Type B pancreatic cell (in vitro differentiated cells): Measurements from ENCODE around the gene B4GALT1. TPM values are rescaled to one million over a fixed set of nuclear protein-coding genes. Genes with fewer than 3 reads are reported as not detected.

ENCODE experiments used
- DNase-seq: peaks from one replicate; pipeline ENCODE4 v3.0.0; 2021; ENCODE audit warnings: mixed read lengths; ENCODE audit not compliant: unreplicated experiment; ENCODE audit errors: extremely low spot score
- H3K27ac Mint-ChIP-seq: 2 replicates; pipeline ENCODE4 v1.8.0; 2021; ENCODE audit warnings: mild to moderate bottlenecking, mixed read lengths
- H3K27me3 Mint-ChIP-seq: 2 replicates; pipeline ENCODE4 v1.8.0; 2021; ENCODE audit warnings: mixed read lengths
- H3K36me3 Mint-ChIP-seq: 2 replicates; pipeline ENCODE4 v1.8.0; 2021; ENCODE audit warnings: mixed read lengths
- H3K4me1 Mint-ChIP-seq: one replicate; pipeline ENCODE4 v1.8.0; 2021; ENCODE audit warnings: mixed read lengths; ENCODE audit not compliant: unreplicated experiment
- H3K4me3 Mint-ChIP-seq: 2 replicates; pipeline ENCODE4 v1.8.0; 2021; ENCODE audit warnings: mild to moderate bottlenecking, mixed read lengths
- H3K9me3 Mint-ChIP-seq: 2 replicates; pipeline ENCODE4 v1.8.0; 2021; ENCODE audit warnings: mixed read lengths
- total RNA-seq: library from RNA; stranded (reverse); gene quantifications from 2 replicates; pipeline ENCODE4 v1.2.1, GENCODE V29; 2021; ENCODE audit warnings: low replicate concordance
- TF ChIP-seq, protein P1 (sequence below): fragments of 200-600 bp; sonication (generic); conservative IDR thresholded peaks from 2 replicates; pipeline ENCODE4 v1.5.0; 2021; ENCODE audit warnings: antibody characterized with exemption, mild to moderate bottlenecking

The B4GALT1 gene
- total RNA-seq, 1 donor from 2014 or later, result 91.9 TPM

GRCh38 chr9:33175649-33176325, 8.7 kb upstream of the B4GALT1 start:
- no peak for DNase-seq
- TF ChIP-seq, protein P1, sequence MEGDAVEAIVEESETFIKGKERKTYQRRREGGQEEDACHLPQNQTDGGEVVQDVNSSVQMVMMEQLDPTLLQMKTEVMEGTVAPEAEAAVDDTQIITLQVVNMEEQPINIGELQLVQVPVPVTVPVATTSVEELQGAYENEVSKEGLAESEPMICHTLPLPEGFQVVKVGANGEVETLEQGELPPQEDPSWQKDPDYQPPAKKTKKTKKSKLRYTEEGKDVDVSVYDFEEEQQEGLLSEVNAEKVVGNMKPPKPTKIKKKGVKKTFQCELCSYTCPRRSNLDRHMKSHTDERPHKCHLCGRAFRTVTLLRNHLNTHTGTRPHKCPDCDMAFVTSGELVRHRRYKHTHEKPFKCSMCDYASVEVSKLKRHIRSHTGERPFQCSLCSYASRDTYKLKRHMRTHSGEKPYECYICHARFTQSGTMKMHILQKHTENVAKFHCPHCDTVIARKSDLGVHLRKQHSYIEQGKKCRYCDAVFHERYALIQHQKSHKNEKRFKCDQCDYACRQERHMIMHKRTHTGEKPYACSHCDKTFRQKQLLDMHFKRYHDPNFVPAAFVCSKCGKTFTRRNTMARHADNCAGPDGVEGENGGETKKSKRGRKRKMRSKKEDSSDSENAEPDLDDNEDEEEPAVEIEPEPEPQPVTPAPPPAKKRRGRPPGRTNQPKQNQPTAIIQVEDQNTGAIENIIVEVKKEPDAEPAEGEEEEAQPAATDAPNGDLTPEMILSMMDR, result no peak
- Mint-ChIP-seq H3K36me3 (no peaks in the 10 kb centered on the region), H3K27ac (no peak overlapping the region), H3K9me3 (no peaks in the 10 kb centered on the region), H3K4me1 (peaks cover 12% of the 10 kb centered on the region), H3K27me3 (peaks cover 2% of the 10 kb centered on the region), H3K4me3 (no peak overlapping the region)

- no peak for DNase-seq
- H3K36me3 Mint-ChIP-seq, result no peaks in the 10 kb centered on the region
- TF ChIP-seq, protein P1, result no peak
- no peaks in the 10 kb centered on the region for H3K9me3 Mint-ChIP-seq
- H3K27me3 Mint-ChIP-seq, result no peaks in the 10 kb centered on the region
- peak overlapping the region; percentile 87 for H3K27ac Mint-ChIP-seq
- H3K4me1 Mint-ChIP-seq, result peaks cover 21% of the 10 kb centered on the region
- peak overlapping the region; percentile 52 for H3K4me3 Mint-ChIP-seq
Observed at GRCh38 chr9:33172256-33173238, 5.4 kb upstream of the B4GALT1 start.

DNA sequence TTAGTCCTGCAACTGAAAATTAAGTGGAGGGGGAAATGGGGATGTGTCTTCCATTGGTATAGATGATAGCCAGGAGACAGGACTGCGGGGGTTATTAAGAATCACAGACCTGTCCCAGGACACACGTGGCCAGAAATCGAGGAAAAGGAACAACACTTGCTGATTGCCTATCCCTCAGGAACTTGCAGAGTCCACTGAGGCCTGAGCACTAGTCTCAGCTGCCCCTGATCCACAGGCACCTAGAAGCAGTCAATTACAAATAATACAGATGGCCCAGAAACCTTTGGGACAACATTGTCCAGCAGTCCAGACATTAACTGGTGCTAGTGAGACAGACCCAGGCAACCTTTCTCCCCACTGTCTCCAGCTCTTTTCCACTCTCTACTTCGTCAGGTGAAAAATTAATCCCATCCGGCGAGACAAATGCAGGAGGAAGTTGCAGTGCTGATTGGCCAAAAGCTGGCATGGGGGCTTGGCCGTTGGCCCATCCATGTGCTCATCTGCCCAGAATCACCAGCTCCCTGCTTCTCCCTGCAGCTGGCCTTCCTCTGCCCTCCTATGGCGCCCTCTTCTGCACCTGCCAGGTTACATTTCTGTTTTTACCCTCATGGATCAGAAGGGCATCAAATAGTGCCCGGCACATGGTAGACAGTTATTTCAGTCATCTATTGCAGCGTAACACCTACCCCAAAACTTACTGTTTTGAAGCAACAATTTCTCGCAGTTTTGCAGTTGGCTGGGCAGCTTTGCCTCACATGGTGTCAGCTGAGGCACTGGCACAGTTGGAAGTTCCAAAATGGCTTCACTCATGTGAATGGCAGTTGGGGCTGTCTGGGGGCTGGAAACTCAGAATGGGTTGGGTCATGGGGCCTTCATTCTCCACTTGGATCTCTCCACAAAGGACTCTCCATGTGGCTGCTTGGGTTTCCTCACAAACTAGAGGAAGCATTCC, 3.6 kb upstream of the B4GALT1 start:
- H3K9me3 Mint-ChIP-seq, result no peaks in the 10 kb centered on the region

DNA sequence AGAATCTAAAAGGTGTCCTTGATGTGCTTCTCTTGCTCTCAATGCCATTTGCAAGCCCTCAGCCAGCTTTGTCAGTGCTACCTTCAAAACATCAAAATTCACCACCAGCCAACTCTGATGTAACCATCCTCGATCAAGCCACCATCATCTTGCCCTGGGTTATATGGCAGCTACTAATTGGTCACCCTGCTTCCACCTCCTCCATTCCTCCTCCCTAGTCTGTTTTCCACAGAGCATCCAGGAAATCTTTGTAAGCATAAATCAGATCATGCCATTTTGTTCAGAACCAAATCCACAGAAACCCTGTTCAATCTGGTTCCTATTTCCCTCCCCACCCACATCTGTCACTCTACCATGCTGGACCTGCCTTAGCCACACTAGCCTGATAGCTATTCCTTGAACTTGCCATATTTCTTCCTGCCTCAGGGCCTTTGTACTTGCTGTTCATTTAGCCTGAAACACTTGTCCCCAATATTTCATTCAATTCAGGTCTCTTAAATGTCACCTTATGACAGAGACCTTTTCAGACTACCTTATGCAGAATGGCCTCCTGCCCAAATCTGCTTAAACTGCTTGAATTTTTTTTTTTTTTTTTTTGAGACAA, 1.9 kb upstream of the B4GALT1 start:
- TF ChIP-seq, protein P1, result no peak
- H3K4me1 Mint-ChIP-seq, result peaks cover 38% of the 10 kb centered on the region
- H3K27me3 Mint-ChIP-seq, result no peaks in the 10 kb centered on the region
- peak overlapping the region; percentile 70 for H3K4me3 Mint-ChIP-seq
- H3K27ac Mint-ChIP-seq, result peak overlapping the region; percentile 49
- H3K9me3 Mint-ChIP-seq, result no peaks in the 10 kb centered on the region
- H3K36me3 Mint-ChIP-seq, result no peaks in the 10 kb centered on the region
- DNase-seq, result no peak

More for the DNA sequence above, 3.6 kb upstream of the B4GALT1 start:
- no peaks in the 10 kb centered on the region for H3K27me3 Mint-ChIP-seq
- no peak overlapping the region for H3K4me3 Mint-ChIP-seq
- TF ChIP-seq, protein P1, result no peak
- H3K27ac Mint-ChIP-seq, result no peak overlapping the region
- peaks cover 24% of the 10 kb centered on the region for H3K4me1 Mint-ChIP-seq
- no peak for DNase-seq
- no peaks in the 10 kb centered on the region for H3K36me3 Mint-ChIP-seq
